Activated T-helper 1 cell treated with anti-CD3 and anti-CD28 coated beads, Interleukin-2, amount 50 U/mL, for 16 hours (primary cell): ENCODE data around the gene THEMIS2.
"Not testable (repeated sequence)": the region's sequence is repeated elsewhere in the genome, so short reads cannot be mapped to it uniquely, and the experiment has no call there.

Experiments used
- DNase-seq, 2 donors: peaks; one replicate each; pipeline ENCODE4 v3.0.0-alpha.2; 2020; ENCODE audit warnings: low read depth in 1 of 2, low spot score in 1 of 2

Gene THEMIS2

GRCh38 chr1:27862671-27863537 is 9.4 kb upstream of the THEMIS2 start:
- DNase-seq: no peak

GRCh38 chr1:27863538-27863915 is 8.8 kb upstream of the THEMIS2 start:
- DNase-seq: no peak

DNA sequence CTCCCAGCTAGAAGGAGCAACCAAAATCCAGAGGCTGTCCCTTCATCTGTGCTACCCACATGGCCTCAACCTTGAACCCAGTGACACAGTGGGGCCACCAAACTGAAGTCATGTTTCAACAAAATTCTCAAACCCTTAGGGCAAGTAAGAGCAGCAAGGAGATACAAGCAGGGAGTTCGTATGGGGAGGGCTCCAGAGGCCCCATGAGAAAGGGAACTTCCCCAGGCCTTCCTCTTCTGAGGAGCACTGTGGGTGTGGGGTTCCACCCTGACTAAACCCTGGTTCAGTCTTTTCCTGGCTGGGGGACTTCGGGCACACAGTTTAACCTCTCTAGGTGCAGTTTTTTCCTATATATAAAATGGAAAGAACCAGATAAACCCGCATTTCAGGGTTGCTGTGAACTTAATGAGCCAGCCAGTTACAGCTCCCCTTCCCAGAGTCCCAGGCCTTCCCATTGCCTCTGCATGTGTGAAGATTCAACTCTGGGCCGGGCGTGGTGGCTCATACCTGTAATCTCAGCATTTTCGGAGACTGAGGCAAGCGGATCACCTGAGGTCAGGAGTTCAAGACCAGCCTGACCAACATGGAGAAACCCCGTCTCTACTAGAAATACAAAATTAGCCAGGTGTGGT is 8.0 kb upstream of the THEMIS2 start:
- DNase-seq: no peak

- no peak for DNase-seq
Measured at GRCh38 chr1:27865821-27866220, 6.5 kb upstream of the THEMIS2 start.

GRCh38 chr1:27868556-27868931 is 3.8 kb upstream of the THEMIS2 start:
- no peak for DNase-seq

DNA sequence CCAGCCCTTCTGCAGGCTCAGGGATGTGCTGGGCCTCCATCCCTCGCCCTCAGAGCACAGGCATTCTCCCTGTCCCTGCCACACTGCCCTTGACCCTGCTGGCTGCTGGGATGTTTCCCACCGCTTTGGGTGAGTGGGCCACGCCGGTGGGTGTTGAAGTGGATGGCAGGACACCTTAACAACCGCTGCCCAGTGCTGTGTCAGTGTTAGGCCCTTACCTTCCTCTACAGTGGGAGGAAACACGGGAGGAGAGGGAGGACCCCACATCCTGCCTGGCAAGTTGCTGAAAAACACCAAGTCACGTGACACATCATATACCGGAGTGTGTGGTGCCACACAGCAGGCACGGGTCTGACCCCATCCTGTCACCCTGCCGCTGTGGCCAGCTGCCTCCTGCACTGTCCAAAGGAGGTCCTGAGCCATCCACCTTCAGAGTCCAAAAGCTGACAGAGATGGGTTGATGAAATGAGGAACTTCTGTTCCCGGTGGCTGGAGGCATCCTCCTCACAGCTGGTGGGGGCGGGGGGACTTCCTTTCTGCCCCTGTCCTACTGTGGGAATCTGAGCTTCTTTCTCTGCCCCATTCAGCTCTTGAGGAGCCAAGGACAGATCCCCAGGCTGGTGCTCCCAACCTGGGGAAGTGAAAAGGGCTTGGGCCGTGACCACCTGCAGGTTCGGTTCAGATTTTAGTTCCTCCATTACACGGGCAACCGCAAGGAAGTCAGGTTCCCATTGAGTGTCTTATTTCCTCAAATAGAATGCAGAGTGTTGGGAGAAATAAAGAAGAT is 3.2 kb upstream of the THEMIS2 start:
- peak; percentile 34 to 51 for DNase-seq

DNA sequence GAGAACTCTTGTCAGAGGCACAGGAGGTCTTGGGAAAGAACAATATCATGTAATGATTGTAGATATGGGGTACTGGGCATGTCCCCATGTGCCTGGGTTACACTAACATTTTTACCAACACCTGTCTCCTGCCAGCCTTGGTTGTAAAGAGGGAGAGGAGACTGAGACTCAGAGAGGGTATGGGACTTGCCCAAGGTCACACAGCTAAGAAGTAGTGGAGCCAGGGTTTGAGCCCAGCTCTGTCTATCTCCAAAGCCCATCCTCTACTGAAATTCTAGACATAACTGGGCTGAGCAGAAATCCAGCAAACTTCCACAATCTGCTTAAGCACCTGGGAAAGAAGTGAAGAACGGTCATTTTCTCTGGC is 2.6 kb upstream of the THEMIS2 start:
- no peak for DNase-seq

DNA sequence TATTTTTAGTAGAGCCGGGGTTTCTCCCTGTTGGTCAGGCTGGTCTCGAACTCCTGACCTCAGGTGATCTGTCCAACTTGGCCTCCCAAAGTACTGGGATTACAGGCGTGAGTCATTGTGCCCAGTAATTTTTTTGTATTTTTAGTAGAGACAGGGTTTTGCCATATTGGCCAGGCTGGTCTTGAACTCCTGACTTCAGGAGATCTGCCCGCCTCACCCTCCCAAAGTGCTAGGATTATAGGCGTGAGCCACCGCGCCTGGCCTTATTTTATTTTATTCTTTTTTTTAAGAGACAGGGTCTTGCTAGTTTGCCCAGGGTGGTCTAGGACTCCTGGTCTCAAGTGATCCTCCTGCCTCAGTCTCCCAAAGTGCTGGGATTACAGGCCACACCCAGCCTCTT is 1.3 kb upstream of the THEMIS2 start:
- DNase-seq: not testable (repeated sequence)

- DNase-seq: no peak
Measured at GRCh38 chr1:27872802-27873551, 633 bp downstream of the THEMIS2 start.

DNA sequence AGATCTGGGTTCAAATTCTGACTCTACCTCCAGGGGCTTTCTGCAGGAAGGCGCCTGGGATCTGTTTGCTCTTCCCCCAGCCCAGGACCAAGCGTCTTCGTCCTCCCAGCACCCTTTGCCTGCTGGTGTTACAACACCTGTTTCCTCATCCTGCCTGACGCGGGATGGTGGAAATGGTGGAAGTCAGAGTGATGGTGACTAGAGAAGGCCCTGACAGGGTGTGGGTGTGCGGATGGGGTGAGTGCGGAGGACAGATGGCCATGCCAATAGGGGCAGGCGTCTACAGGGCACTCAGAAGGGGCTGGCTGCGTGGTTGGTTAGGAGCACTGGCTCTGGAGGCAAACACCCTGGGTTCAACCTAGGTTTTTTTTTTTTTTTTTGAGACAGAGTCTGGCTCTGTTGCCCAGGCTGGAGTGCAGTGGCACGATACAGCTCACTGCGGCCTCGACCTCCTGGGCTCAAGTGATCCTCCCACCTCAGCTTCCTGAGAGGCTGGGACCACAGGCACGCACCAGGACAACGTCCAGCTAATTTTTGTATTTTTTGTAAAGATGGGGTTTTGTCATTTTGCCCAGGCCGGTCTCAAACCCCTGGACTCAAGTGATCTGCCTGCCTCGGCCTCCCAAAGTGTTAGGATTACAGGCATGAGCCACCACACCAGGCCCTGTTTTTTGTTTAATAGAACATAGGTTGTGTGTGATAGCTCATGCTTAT is 1.5 kb downstream of the THEMIS2 start:
- no peak for DNase-seq

- no peak for DNase-seq
Measured at GRCh38 chr1:27876341-27877114, 4.2 kb downstream of the THEMIS2 start.

DNA sequence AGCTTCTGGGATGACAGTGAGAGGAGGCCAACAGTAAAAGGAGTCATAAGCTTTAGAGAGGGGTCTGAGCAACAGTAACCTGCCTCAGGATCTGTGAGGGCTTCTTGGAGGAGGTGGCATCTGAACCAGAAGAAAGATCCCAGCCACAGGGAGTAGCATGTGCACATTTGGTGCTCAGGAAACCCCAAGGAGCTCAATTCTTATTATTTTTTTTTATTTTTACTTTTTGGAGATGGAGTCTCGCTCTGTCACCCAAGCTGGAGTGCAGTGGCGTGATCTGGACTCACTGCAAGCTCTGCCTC is 4.7 kb downstream of the THEMIS2 start:
- DNase-seq: no peak

- DNase-seq: no peak
Measured at GRCh38 chr1:27878039-27878438, 5.7 kb downstream of the THEMIS2 start.

GRCh38 chr1:27878787-27879335 is 6.5 kb downstream of the THEMIS2 start:
- no peak for DNase-seq

DNA sequence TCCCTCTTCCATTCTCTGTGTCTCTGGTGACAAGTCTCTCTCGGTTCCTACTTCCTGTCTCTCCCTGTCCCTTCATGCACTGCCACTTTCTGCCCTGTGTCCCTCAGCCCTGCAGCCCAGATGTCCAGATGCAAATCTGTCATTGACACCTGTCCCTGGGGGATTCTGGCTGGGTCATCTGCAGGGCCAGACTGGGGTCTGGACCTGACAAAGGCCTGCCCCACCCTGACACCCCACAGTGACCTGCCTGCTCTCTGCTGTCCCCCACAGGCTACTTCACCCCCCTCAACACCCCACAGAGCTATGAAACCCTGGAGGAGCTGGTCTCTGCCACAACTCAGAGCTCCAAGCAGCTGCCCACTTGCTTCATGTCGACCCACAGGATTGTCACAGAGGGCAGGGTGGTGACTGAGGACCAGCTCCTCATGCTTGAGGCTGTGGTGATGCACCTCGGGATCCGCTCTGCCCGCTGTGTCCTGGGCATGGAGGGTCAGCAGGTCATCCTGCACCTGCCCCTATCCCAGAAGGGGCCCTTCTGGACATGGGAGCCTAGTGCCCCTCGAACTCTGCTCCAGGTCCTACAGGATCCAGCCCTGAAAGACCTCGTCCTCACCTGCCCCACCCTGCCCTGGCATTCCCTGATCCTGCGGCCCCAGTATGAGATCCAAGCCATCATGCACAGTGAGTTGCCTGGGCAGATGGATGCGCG is 7.2 kb downstream of the THEMIS2 start:
- DNase-seq: no peak

- no peak for DNase-seq
Measured at GRCh38 chr1:27882543-27882903, 10.2 kb downstream of the THEMIS2 start.

GRCh38 chr1:27883536-27883935 is 11.2 kb downstream of the THEMIS2 start:
- no peak for DNase-seq

DNA sequence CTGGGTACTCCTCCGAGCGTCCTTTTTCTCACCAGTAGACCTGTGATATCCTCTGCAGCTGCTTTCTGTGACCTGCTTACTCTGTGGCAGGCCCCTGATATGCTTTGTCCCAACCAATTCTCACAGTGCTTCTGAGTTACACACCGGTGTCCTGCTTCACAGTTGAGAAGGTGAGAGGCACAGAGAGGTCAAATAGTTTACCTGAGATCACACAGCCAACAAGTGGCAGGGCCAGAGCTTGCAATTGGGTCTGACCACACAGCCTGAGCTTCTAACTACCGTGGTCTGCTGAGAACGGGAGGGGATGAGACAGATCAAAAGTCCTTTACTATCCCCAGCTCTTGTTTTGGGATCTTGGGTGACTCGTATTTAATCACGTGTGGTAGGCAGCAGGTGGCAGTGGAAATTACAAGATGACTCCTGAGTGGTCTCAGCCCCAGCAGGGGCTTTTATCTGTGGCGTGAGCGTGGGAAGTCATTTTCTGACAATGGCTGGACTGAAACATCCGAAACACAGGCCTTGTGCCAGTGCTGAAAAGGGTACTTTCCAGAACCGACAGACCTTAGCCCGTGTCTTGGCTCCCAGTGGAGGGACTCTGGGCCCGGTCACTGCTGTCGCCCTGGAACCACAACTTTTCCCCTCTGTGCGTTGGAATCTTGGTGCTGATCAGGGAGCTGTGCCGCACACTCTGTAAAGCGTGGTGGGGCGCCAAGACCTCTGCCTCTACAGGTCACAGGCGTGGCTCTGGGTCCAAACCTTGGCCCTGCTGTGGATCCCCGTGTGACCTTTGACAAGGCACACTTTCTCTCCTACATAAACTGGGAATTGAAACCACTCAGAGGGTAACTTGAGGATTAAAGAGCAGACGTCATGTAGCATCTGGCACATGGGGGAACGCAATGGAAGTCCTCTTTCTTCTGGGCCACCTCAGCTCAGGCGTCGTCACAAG is 11.9 kb downstream of the THEMIS2 start:
- DNase-seq: no peak
